H9 (cell line): ENCODE data around the gene ZNF70. TPM values are rescaled to one million over a fixed set of nuclear protein-coding genes. Genes with fewer than 3 reads are reported as not detected.

ENCODE experiments used
- DNase-seq: peaks from one replicate; pipeline ENCODE4 v3.0.0-alpha.2; 2017
- H2AFZ ChIP-seq: one replicate; pipeline ENCODE4 v1.6.1; 2013; ENCODE audit warnings: mild to moderate bottlenecking, low read length, control low read depth, moderate library complexity
- H2AK5ac ChIP-seq: 2 replicates; pipeline ENCODE4 v1.6.1; 2013; ENCODE audit warnings: low read length, control low read depth, mixed read lengths; ENCODE audit not compliant: insufficient read length
- H2BK120ac ChIP-seq: one replicate; pipeline ENCODE4 v1.6.1; 2013; ENCODE audit warnings: low read depth, mild to moderate bottlenecking, low read length, control low read depth, inconsistent platforms; ENCODE audit not compliant: poor library complexity, severe bottlenecking
- H2BK12ac ChIP-seq: 2 replicates; pipeline ENCODE4 v1.6.1; 2013; ENCODE audit warnings: low read length, control low read depth, mixed read lengths, low read depth; ENCODE audit not compliant: insufficient read length
- H2BK15ac ChIP-seq: 2 replicates; pipeline ENCODE4 v1.6.1; 2013; ENCODE audit warnings: low read depth, low read length, control low read depth
- H2BK20ac ChIP-seq: one replicate; pipeline ENCODE4 v1.6.1; 2013; ENCODE audit warnings: low read depth, mild to moderate bottlenecking, low read length, control low read depth, inconsistent platforms; ENCODE audit not compliant: poor library complexity, severe bottlenecking
- H2BK5ac ChIP-seq: 2 replicates; pipeline ENCODE4 v1.6.1; 2013; ENCODE audit warnings: low read length, control low read depth, mixed read lengths; ENCODE audit not compliant: insufficient read length
- H3K14ac ChIP-seq: 2 replicates; pipeline ENCODE4 v1.6.1; 2013; ENCODE audit warnings: low read length, control low read depth; ENCODE audit not compliant: insufficient read depth
- H3K18ac ChIP-seq: 2 replicates; pipeline ENCODE4 v1.6.1; 2013; ENCODE audit warnings: low read depth, mild to moderate bottlenecking, mixed read lengths, low read length, control low read depth; ENCODE audit not compliant: insufficient read length
- H3K23ac ChIP-seq: 2 replicates; pipeline ENCODE4 v1.6.1; 2013; ENCODE audit warnings: low read length, control low read depth, mixed read lengths, low read depth; ENCODE audit not compliant: insufficient read length
- H3K23me2 ChIP-seq: 2 replicates; pipeline ENCODE4 v1.6.1; 2013; ENCODE audit warnings: low read depth, mild to moderate bottlenecking, mixed read lengths, low read length, control low read depth; ENCODE audit not compliant: insufficient read length, poor library complexity, severe bottlenecking
- H3K27ac ChIP-seq: 2 replicates; pipeline ENCODE4 v1.5.1; 2013; ENCODE audit warnings: low read length, control low read depth, mixed read lengths, low read depth; ENCODE audit not compliant: insufficient read length
- H3K27me3 ChIP-seq: 2 replicates; pipeline ENCODE4 v1.6.1; 2013; ENCODE audit warnings: low read length, control low read depth, inconsistent platforms; ENCODE audit not compliant: insufficient read depth
- H3K4ac ChIP-seq: 2 replicates; pipeline ENCODE4 v1.6.1; 2013; ENCODE audit warnings: low read depth, mild to moderate bottlenecking, control low read depth, inconsistent platforms, low read length, moderate library complexity
- H3K4me1 ChIP-seq: 2 replicates; pipeline ENCODE4 v1.6.1; 2013; ENCODE audit warnings: low read length, control low read depth, inconsistent platforms; ENCODE audit not compliant: insufficient read depth
- H3K4me2 ChIP-seq: 2 replicates; pipeline ENCODE4 v1.6.1; 2013; ENCODE audit warnings: low read length, control low read depth, mixed read lengths; ENCODE audit not compliant: insufficient read length, insufficient read depth
- H3K56ac ChIP-seq: 2 replicates; pipeline ENCODE4 v1.6.1; 2013; ENCODE audit warnings: low read depth, mild to moderate bottlenecking, mixed read lengths, low read length, control low read depth; ENCODE audit not compliant: insufficient read length
- H3K79me1 ChIP-seq: 2 replicates; pipeline ENCODE4 v1.6.1; 2013; ENCODE audit warnings: low read depth, mild to moderate bottlenecking, moderate library complexity, low read length, control low read depth, inconsistent platforms; ENCODE audit not compliant: insufficient read depth, poor library complexity, severe bottlenecking
- H3K79me2 ChIP-seq: 2 replicates; pipeline ENCODE4 v1.6.1; 2013; ENCODE audit warnings: low read length, control low read depth, inconsistent platforms; ENCODE audit not compliant: insufficient read depth
- H3K9ac ChIP-seq: 2 replicates; pipeline ENCODE4 v1.6.1; 2013; ENCODE audit warnings: low read length, control low read depth, mixed read lengths; ENCODE audit not compliant: insufficient read length; ENCODE audit errors: extremely low read depth
- H3K9me3 ChIP-seq: one replicate; pipeline ENCODE4 v1.6.1; 2013; ENCODE audit warnings: low read depth, low read length, inconsistent platforms; ENCODE audit not compliant: control insufficient read depth
- H3T11ph ChIP-seq: one replicate; pipeline ENCODE4 v1.6.1; 2013; ENCODE audit warnings: mild to moderate bottlenecking, low read length, control low read depth, inconsistent platforms
- H4K20me1 ChIP-seq: one replicate; pipeline ENCODE4 v1.6.1; 2013; ENCODE audit not compliant: control insufficient read depth, insufficient read length, insufficient read depth
- H4K5ac ChIP-seq: 2 replicates; pipeline ENCODE4 v1.6.1; 2013; ENCODE audit warnings: low read depth, mild to moderate bottlenecking, mixed read lengths, low read length, control low read depth; ENCODE audit not compliant: insufficient read length
- H4K8ac ChIP-seq: replicated peaks from 2 replicates; pipeline ENCODE4 v1.6.1; 2013; ENCODE audit warnings: low read length, control low read depth, mixed read lengths, low read depth; ENCODE audit not compliant: insufficient read length
- H4K91ac ChIP-seq: 2 replicates; pipeline ENCODE4 v1.6.1; 2013; ENCODE audit warnings: low read depth, mild to moderate bottlenecking, moderate library complexity, mixed read lengths, low read length, control low read depth; ENCODE audit not compliant: insufficient read length
- H3K27ac Mint-ChIP-seq, 3 experiments: 2 replicates in 2 of 3; 3 replicates in 1 of 3; pipeline ENCODE4 v1.8.0; 2020 to 2021; ENCODE audit warnings: mixed read lengths in 3 of 3, mild to moderate bottlenecking in 1 of 3, moderate library complexity in 1 of 3
- H3K27me3 Mint-ChIP-seq: 2 replicates; pipeline ENCODE4 v1.8.0; 2021; ENCODE audit warnings: low read depth, mild to moderate bottlenecking, moderate library complexity, mixed read lengths
- H3K36me3 Mint-ChIP-seq, 3 experiments: 2 replicates in 2 of 3; 3 replicates in 1 of 3; pipeline ENCODE4 v1.8.0; 2020 to 2021; ENCODE audit warnings: low read depth in 3 of 3, mixed read lengths in 3 of 3; ENCODE audit not compliant: insufficient read depth in 1 of 3
- H3K4me1 Mint-ChIP-seq, 2 experiments: 2 replicates each; pipeline ENCODE4 v1.8.0; 2020; ENCODE audit warnings: mixed read lengths in 2 of 2
- H3K4me3 Mint-ChIP-seq, 2 experiments: 2 replicates in 1 of 2; 3 replicates in 1 of 2; pipeline ENCODE4 v1.8.0; 2020 to 2021; ENCODE audit warnings: mild to moderate bottlenecking in 2 of 2, mixed read lengths in 2 of 2, moderate library complexity in 1 of 2
- H3K9me3 Mint-ChIP-seq, 2 experiments: 2 replicates in 1 of 2; 3 replicates in 1 of 2; pipeline ENCODE4 v1.8.0; 2020; ENCODE audit warnings: mild to moderate bottlenecking in 2 of 2, mixed read lengths in 2 of 2, moderate library complexity in 1 of 2
- CTCF ChIP-seq: fragments of 200-600 bp; sonication (generic); conservative IDR thresholded peaks from 3 replicates; pipeline ENCODE4 v1.8.0; 2021; ENCODE audit warnings: antibody characterized with exemption, mild to moderate bottlenecking
- WGBS: extraction: QIAGEN DNeasy Blood & Tissue Kit; methylation state at CpG from one replicate; pipeline ENCODE4 v1.1.7; 2013; ENCODE audit warnings: missing lambda C conversion rate, low lambda C conversion rate, mixed read lengths; ENCODE audit not compliant: insufficient read length; ENCODE audit errors: extremely low coverage; 5-methylcytosine and 5-hydroxymethylcytosine counted together
- total RNA-seq: library from RNA; stranded (reverse); gene quantifications from 2 replicates; pipeline ENCODE4 v1.2.1, GENCODE V29; 2021

ZNF70 gene
- total RNA-seq, 1 experiment from 2014 or later = 3.5 TPM

- Histone ChIP-seq H2BK20ac (no peak overlapping the region), H3K18ac (no peak overlapping the region), H2AFZ (no peak overlapping the region), H2AK5ac (no peak overlapping the region), H2BK5ac (no peak overlapping the region), H4K8ac (no peak overlapping the region), H4K20me1 (no peaks in the 10 kb centered on the region), H3K56ac (no peak overlapping the region), H3K79me1 (no peaks in the 10 kb centered on the region), H3K23ac (no peak overlapping the region), H3K9ac (no peak overlapping the region), H4K91ac (no peak overlapping the region), H2BK120ac (no peak overlapping the region), H3K27ac (no peak overlapping the region), H4K5ac (no peak overlapping the region), H3K23me2 (peaks cover 3% of the 10 kb centered on the region), H3K79me2 (no peaks in the 10 kb centered on the region), H3K9me3 (no peaks in the 10 kb centered on the region), H3K4ac (no peak overlapping the region), H3K14ac (no peak overlapping the region), H3K4me1 (no peaks in the 10 kb centered on the region), H3K27me3 (no peaks in the 10 kb centered on the region), H3K4me2 (no peak overlapping the region), H2BK15ac (no peak overlapping the region), H2BK12ac (no peak overlapping the region), H3T11ph (no peak overlapping the region)
- TF ChIP-seq CTCF = no peak
- Mint-ChIP-seq H3K27me3 (peaks cover 4% of the 10 kb centered on the region), H3K4me3 (no peak overlapping the region), H3K27ac (no peak overlapping the region), H3K4me1 (peaks cover 0 to 6% of the 10 kb centered on the region in 2 experiments; a peak in 2 of 4 replicates), H3K36me3 (no peaks in the 10 kb centered on the region), H3K9me3 (no peaks in the 10 kb centered on the region)
- no CpG with 5 or more reads among the region's 6 CpGs for WGBS
- DNase-seq = no peak
These were observed 30.1 kb downstream of the ZNF70 start for GRCh38 chr22:23720855-23721254.
